K562 (cell line): ENCODE results near the gene TRAP1. TPM values are rescaled to one million over a fixed set of nuclear protein-coding genes. Genes with fewer than 3 reads are reported as not detected.
"Not testable (repeated sequence)": the region's sequence is repeated elsewhere in the genome, so short reads cannot be mapped to it uniquely, and the experiment has no call there.

Source experiments
- ATAC-seq: fragments of 200-7000 bp; cut with Tn5 transposase; 3 replicates; pipeline ENCODE4 v1.9.1; 2020; ENCODE audit warnings: moderate library complexity
- BruUV-seq: library from RNA; stranded (reverse); fragments of 400-500 nt; replicated peaks from 2 replicates; lab custom pipeline; 2021; lab: Mats Ljungman, UMichigan
- CTCF ChIA-PET: fragments of 300-600 bp; formaldehyde crosslinking; extraction: SDS; loops from one replicate; lab custom pipeline; 2021; ENCODE audit warnings: low intra/inter-chr PET ratio; lab: Yijun Ruan, JAX
- POLR2A ChIA-PET: fragments of 300-600, 350-650 bp; sonication (Branson Sonifier 250); formaldehyde crosslinking; extraction: SDS; loops from one replicate; lab custom pipeline; 2021; ENCODE audit warnings: antibody characterized with exemption, inconsistent platforms; lab: Yijun Ruan, JAX
- DNase-seq, 4 experiments: peaks; one replicate each; pipeline versions ENCODE4 v3.0.0 to v3.0.0-alpha.2; 2011 to 2018; ENCODE audit warnings: low spot score in 3 of 4, mixed read lengths in 3 of 4; ENCODE audit errors: extremely low read depth in 1 of 4
- FAIRE-seq: peaks from 2 replicates; lab custom pipeline; 2011; peaks lifted over from hg19 to GRCh38; lab: Jason Lieb, UNC
- H2AFZ ChIP-seq: 2 replicates; pipeline ENCODE4 v1.6.0; 2011; ENCODE audit warnings: low read depth, low read length, control low read depth, inconsistent platforms
- H3K27ac ChIP-seq: fragments of 200-600 bp; 3 replicates; pipeline ENCODE4 v1.8.0; 2011; ENCODE audit warnings: low read depth, mild to moderate bottlenecking, control low read depth, inconsistent platforms, low read length, moderate library complexity, mixed read lengths; ENCODE audit errors: extremely low read depth
- H3K27me3 ChIP-seq, 2 experiments: fragments of 300-600 bp in 1 of 2; 2 replicates in 1 of 2; 3 replicates in 1 of 2; pipeline versions ENCODE4 v1.6.0 to v1.8.0; 2011; ENCODE audit warnings: inconsistent platforms in 2 of 2, low read length in 2 of 2, mild to moderate bottlenecking in 1 of 2, mixed read lengths in 1 of 2, moderate library complexity in 1 of 2; ENCODE audit not compliant: control insufficient read depth in 2 of 2, insufficient read depth in 2 of 2
- H3K36me3 ChIP-seq: fragments of 300-600 bp; 3 replicates; pipeline ENCODE4 v1.8.0; 2011; ENCODE audit warnings: mild to moderate bottlenecking, low read length, inconsistent platforms; ENCODE audit not compliant: control insufficient read depth, insufficient read depth
- H3K4me1 ChIP-seq, 2 experiments: fragments of 200-600 bp in 1 of 2; replicated peaks in 1 of 2; 2 replicates in 1 of 2; 3 replicates in 1 of 2; pipeline versions ENCODE4 v1.5.1 to v1.8.0; 2011; ENCODE audit warnings: inconsistent platforms in 2 of 2, low read length in 2 of 2, mild to moderate bottlenecking in 1 of 2, mixed read lengths in 1 of 2, moderate library complexity in 1 of 2; ENCODE audit not compliant: control insufficient read depth in 2 of 2, insufficient read depth in 2 of 2
- H3K4me2 ChIP-seq: 2 replicates; pipeline ENCODE4 v1.6.1; 2011; ENCODE audit warnings: low read length, control low read depth, inconsistent platforms, mixed read lengths; ENCODE audit not compliant: insufficient read depth
- H3K4me3 ChIP-seq: fragments of 200-600 bp; sonication (generic), shearing (Covaris generic); 2 replicates; pipeline ENCODE4 v1.5.1; 2016; ENCODE audit warnings: control low read depth, inconsistent platforms
- H3K79me2 ChIP-seq: fragments of 200-600 bp; 3 replicates; pipeline ENCODE4 v1.8.0; 2011; ENCODE audit warnings: low read length, inconsistent platforms; ENCODE audit not compliant: control insufficient read depth, insufficient read depth
- H3K9ac ChIP-seq, 2 experiments: 2 replicates each; pipeline versions ENCODE4 v1.6.0 to v1.6.1; 2011; ENCODE audit warnings: low read depth in 2 of 2, low read length in 2 of 2, control low read depth in 1 of 2, inconsistent platforms in 1 of 2, mild to moderate bottlenecking in 1 of 2, mixed read lengths in 1 of 2; ENCODE audit not compliant: insufficient read depth in 1 of 2
- H3K9me1 ChIP-seq: one replicate; pipeline ENCODE4 v1.6.0; 2011; ENCODE audit warnings: inconsistent platforms, mild to moderate bottlenecking, low read length, moderate library complexity; ENCODE audit not compliant: control insufficient read depth, insufficient read depth
- H3K9me3 ChIP-seq: replicated peaks from 2 replicates; pipeline ENCODE4 v1.5.1; 2011; ENCODE audit warnings: low read depth, low read length, inconsistent platforms; ENCODE audit not compliant: control insufficient read depth, insufficient read depth
- H4K20me1 ChIP-seq: replicated peaks from 2 replicates; pipeline ENCODE4 v1.6.1; 2011; ENCODE audit warnings: low read length, inconsistent platforms, mixed read lengths; ENCODE audit not compliant: control insufficient read depth, insufficient read depth
- NRF1 ChIP-seq, 2 experiments: fragments of 450-650 bp; IDR thresholded peaks in 1 of 2; conservative IDR thresholded peaks in 1 of 2; 2 replicates each; pipeline ENCODE4 v1.6.1; 2014; ENCODE audit warnings: mild to moderate bottlenecking in 2 of 2
- ZKSCAN3 ChIP-seq: fragments of 250-450 bp; sonication (Bioruptor Pico); IDR thresholded peaks from 2 replicates; pipeline ENCODE4 v1.4.0; 2020
- WGBS: fragments of 100-300 bp; shearing (Covaris generic); methylation state at CpG from one replicate; pipeline ENCODE4 v1.1.6; 2016; ENCODE audit warnings: low coverage, mixed read lengths; ENCODE audit not compliant: insufficient coverage; ENCODE audit errors: missing lambda C conversion rate; 5-methylcytosine and 5-hydroxymethylcytosine counted together
- in situ Hi-C: fragments of 300-500 bp; cut with MboI; formaldehyde crosslinking; loops from 4 replicates; pipeline ENCODE4 v1.15.0; 2018; ENCODE audit warnings: inconsistent platforms, mixed read lengths
- intact Hi-C: fragments of 100-400 bp; cut with micrococcal nuclease; formaldehyde crosslinking; loops from 2 replicates; pipeline ENCODE4 v1.14.2; 2022
- polyA plus RNA-seq, 8 experiments: library from polyadenylated mRNA; depleted of rRNA in 4 of 8; stranded (reverse) in 5 of 8; unstranded in 3 of 8; fragments of >200 nt; fragmentation: Nextera tagmentation in 2 of 8; fragmentation: Illumina TruSeq in 1 of 8; extraction: Ambion mirVana in 2 of 8; extraction: Trizol in 1 of 8; gene quantifications; 2 replicates each; pipeline versions ENCODE4 v1.2.1 to v1.2.3, GENCODE V29; 2011 to 2014; ENCODE audit warnings: inconsistent platforms in 1 of 8, missing spikeins in 1 of 8
- total RNA-seq, 7 experiments: library from RNA; depleted of rRNA in 6 of 7; stranded (reverse); fragments of >200 nt in 6 of 7; fragmentation: Illumina TruSeq in 2 of 7; extraction: Trizol in 2 of 7; gene quantifications; 2 replicates each; pipeline versions ENCODE4 v1.2.1 to v1.2.3, GENCODE V29; 2011 to 2021; ENCODE audit warnings: low replicate concordance in 1 of 7
- TF ChIP-seq, protein P1 (sequence below): fragments of 200-600 bp; sonication (generic); IDR thresholded peaks from one replicate; pipeline ENCODE4 v1.6.1; 2012; ENCODE audit warnings: mild to moderate bottlenecking, low read depth, low read length, inconsistent platforms

The TRAP1 gene
- total and polyA plus RNA-seq, 9 of the 15 experiments (the other 6 are each of a cell fraction or from before 2014, with no cell fraction given), result 19.1 to 436 (median 301) TPM

- no peak for TF ChIP-seq ZKSCAN3 (CRISPR knock-in tag)
- TF ChIP-seq, protein P1, sequence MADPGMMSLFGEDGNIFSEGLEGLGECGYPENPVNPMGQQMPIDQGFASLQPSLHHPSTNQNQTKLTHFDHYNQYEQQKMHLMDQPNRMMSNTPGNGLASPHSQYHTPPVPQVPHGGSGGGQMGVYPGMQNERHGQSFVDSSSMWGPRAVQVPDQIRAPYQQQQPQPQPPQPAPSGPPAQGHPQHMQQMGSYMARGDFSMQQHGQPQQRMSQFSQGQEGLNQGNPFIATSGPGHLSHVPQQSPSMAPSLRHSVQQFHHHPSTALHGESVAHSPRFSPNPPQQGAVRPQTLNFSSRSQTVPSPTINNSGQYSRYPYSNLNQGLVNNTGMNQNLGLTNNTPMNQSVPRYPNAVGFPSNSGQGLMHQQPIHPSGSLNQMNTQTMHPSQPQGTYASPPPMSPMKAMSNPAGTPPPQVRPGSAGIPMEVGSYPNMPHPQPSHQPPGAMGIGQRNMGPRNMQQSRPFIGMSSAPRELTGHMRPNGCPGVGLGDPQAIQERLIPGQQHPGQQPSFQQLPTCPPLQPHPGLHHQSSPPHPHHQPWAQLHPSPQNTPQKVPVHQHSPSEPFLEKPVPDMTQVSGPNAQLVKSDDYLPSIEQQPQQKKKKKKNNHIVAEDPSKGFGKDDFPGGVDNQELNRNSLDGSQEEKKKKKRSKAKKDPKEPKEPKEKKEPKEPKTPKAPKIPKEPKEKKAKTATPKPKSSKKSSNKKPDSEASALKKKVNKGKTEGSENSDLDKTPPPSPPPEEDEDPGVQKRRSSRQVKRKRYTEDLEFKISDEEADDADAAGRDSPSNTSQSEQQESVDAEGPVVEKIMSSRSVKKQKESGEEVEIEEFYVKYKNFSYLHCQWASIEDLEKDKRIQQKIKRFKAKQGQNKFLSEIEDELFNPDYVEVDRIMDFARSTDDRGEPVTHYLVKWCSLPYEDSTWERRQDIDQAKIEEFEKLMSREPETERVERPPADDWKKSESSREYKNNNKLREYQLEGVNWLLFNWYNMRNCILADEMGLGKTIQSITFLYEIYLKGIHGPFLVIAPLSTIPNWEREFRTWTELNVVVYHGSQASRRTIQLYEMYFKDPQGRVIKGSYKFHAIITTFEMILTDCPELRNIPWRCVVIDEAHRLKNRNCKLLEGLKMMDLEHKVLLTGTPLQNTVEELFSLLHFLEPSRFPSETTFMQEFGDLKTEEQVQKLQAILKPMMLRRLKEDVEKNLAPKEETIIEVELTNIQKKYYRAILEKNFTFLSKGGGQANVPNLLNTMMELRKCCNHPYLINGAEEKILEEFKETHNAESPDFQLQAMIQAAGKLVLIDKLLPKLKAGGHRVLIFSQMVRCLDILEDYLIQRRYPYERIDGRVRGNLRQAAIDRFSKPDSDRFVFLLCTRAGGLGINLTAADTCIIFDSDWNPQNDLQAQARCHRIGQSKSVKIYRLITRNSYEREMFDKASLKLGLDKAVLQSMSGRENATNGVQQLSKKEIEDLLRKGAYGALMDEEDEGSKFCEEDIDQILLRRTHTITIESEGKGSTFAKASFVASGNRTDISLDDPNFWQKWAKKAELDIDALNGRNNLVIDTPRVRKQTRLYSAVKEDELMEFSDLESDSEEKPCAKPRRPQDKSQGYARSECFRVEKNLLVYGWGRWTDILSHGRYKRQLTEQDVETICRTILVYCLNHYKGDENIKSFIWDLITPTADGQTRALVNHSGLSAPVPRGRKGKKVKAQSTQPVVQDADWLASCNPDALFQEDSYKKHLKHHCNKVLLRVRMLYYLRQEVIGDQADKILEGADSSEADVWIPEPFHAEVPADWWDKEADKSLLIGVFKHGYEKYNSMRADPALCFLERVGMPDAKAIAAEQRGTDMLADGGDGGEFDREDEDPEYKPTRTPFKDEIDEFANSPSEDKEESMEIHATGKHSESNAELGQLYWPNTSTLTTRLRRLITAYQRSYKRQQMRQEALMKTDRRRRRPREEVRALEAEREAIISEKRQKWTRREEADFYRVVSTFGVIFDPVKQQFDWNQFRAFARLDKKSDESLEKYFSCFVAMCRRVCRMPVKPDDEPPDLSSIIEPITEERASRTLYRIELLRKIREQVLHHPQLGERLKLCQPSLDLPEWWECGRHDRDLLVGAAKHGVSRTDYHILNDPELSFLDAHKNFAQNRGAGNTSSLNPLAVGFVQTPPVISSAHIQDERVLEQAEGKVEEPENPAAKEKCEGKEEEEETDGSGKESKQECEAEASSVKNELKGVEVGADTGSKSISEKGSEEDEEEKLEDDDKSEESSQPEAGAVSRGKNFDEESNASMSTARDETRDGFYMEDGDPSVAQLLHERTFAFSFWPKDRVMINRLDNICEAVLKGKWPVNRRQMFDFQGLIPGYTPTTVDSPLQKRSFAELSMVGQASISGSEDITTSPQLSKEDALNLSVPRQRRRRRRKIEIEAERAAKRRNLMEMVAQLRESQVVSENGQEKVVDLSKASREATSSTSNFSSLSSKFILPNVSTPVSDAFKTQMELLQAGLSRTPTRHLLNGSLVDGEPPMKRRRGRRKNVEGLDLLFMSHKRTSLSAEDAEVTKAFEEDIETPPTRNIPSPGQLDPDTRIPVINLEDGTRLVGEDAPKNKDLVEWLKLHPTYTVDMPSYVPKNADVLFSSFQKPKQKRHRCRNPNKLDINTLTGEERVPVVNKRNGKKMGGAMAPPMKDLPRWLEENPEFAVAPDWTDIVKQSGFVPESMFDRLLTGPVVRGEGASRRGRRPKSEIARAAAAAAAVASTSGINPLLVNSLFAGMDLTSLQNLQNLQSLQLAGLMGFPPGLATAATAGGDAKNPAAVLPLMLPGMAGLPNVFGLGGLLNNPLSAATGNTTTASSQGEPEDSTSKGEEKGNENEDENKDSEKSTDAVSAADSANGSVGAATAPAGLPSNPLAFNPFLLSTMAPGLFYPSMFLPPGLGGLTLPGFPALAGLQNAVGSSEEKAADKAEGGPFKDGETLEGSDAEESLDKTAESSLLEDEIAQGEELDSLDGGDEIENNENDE, result peak; percentile 53
- 0 out of 4 replicates have a peak, but pooled peaks of 1 of the 2 experiments have one; percentile 16 for TF ChIP-seq NRF1 (conservative IDR thresholded peaks at IDR 0.05 in 1 of 2, IDR thresholded peaks at IDR 0.05 in 1 of 2)
- TF ChIP-seq, all 486 proteins: peak for 9
Observed at GRCh38 chr16:3609895-3610697, 107.2 kb downstream of the TRAP1 start (continued).

- POLR2A ChIA-PET, result interaction anchor here (0.5 to 1.2 kb wide), 4 partner anchors 9 to 84 kb away, joined by 3 to 4 read pairs (median 4); no protein-coding TSS in a partner anchor
- H3K4me3 ChIP-seq, H2AFZ ChIP-seq, in situ Hi-C loops, H3K9ac ChIP-seq, intact Hi-C loops, H3K36me3 ChIP-seq, H3K27ac ChIP-seq, ATAC-seq, H3K9me3 ChIP-seq, FAIRE-seq, H3K9me1 ChIP-seq, DNase-seq, H3K27me3 ChIP-seq, H4K20me1 ChIP-seq, H3K4me2 ChIP-seq, BruUV-seq, CTCF ChIA-PET: not testable (repeated sequence)
- WGBS, result 91% methylated on average over 13 of the region's 13 CpGs
- Histone ChIP-seq H3K4me1 (peaks cover 15 to 21% of the 10 kb centered on the region in 2 experiments; a peak in 4 of 5 replicates), H3K79me2 (peaks cover 34% of the 10 kb centered on the region)
Observed at GRCh38 chr16:3608976-3609375, 108.3 kb downstream of the TRAP1 start.
